Right kidney (tissue), 9 donors: ENCODE measurements around the gene TECRL.

Experiments used
- DNase-seq: peaks from one replicate; pipeline ENCODE4 v3.0.0-alpha.2; 2016
- long read RNA-seq, 8 donors: transcript quantifications; one replicate each; lab custom pipeline, GENCODE V29; 2026

TECRL gene, protein sequence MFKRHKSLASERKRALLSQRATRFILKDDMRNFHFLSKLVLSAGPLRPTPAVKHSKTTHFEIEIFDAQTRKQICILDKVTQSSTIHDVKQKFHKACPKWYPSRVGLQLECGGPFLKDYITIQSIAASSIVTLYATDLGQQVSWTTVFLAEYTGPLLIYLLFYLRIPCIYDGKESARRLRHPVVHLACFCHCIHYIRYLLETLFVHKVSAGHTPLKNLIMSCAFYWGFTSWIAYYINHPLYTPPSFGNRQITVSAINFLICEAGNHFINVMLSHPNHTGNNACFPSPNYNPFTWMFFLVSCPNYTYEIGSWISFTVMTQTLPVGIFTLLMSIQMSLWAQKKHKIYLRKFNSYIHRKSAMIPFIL
- long read RNA-seq, donor 1, result 0 reads
- long read RNA-seq, donor 2, result 0 reads
- long read RNA-seq, donor 3, result 0 reads
- long read RNA-seq, donor 4, result 0 reads
- long read RNA-seq, donor 5, result 0 reads
- long read RNA-seq, donor 6, result 0 reads
- long read RNA-seq, donor 7, result 0 reads
- long read RNA-seq, donor 8, result 0 reads

DNA sequence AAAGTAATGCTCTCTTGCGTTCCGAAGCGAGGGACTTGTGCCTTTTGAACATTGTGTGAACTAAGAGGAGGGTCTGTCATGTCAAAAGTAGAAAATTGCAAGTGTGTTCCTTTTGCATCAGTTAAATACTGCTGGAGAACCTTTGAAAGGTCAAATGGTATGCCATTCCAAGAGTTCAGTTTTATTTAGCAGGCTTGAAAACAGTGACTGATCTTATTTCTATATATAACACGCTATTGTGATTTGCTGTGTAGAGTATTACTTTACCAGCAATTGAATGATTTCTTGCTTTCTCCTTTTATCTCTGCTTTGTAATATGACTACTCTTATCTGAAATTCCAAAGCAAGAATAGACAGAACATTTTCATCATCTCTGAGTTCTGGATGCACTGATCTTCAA is at the start of gene TECRL:
Gene TECRL, minus strand, starts transcription at position 151 of the 400 bp plus-strand sequence. Its CDS starts 99 bp downstream, at position 52.
- no peak for DNase-seq

GRCh38 chr4:64432674-64433073 is 23.4 kb upstream of the TECRL start:
- DNase-seq, result no peak

GRCh38 chr4:64430933-64431332 is 21.7 kb upstream of the TECRL start:
- no peak for DNase-seq

DNA sequence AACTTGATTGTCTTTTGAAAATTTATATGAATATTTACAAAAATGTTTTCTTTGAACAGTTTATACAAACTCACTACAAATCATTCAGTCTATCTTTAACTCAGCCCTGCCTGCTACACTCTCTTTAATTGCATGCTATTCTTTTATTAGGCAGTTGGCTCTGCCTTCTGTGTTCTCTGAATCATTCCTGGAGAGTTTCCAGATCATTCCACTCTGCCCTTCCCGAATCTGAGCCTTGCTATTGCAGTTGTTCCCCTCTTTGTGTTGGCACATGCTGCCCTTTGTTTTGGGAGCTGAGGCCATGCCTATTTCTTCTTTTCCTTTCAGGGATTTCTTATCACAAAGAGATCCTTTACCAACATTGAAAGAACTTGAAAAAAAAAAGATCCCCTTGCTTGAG is 8.7 kb upstream of the TECRL start:
- DNase-seq, result no peak

DNA sequence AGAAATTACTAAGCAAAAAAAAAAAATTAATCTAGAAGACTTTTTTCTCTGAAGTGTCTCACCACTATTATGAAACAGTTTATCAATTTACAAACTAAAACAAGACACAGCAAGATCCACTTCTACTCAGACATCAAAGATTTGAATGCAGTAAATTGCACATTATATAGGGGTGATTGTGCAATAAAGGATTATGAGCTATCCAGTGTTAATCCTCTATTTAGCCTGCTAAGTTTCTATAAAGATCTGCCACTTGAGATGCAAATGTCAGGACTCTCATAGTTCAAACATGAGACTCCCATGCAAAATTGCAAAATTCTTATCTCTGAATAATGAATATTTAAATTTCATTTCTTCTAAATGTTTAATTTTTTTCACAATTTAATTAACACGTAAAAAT is 2.2 kb downstream of the TECRL start:
- no peak for DNase-seq

GRCh38 chr4:64405761-64406160 is 3.5 kb downstream of the TECRL start:
- no peak for DNase-seq

- no peak for DNase-seq
Measured at GRCh38 chr4:64402684-64403083, 6.6 kb downstream of the TECRL start.

DNA sequence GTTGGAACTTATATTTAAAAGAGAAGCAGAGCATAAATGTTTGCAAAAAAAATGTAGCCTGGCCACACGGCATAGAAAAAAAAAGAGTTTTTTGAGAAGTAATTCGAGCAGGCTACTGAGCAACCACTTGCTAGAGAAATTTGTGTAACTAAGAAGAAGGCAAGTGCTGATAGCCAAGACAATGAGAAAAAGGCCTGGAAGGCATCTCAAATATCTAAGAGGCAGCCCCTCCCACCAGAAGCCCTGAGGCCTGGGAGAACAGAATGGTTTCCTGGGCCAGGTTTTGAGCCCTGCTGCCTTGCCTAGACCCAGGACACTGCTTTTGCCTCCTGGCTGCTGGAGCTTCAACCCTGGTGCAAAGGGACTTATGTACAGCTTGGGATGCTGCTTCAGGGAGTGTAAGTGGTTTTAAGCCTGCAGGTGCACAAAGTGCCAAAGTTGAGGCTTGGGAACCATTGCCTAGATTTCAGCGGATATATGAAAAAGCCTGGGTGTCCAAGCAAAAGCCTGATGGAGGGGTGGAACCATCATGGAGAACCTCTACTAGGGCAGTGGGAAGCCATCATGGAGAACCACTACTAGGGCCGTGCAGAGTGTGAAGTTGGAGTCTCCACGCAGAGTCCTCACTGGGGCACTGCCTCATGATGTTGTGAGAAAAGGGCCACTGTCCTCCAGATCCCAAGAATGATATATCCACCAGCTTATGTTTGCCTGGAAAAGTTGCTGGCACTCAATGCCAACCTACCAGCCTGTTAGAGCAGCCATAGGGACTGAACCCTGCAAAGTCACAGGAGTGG is 9.7 kb downstream of the TECRL start:
- DNase-seq, result no peak

- no peak for DNase-seq
Measured at GRCh38 chr4:64394469-64394868, 14.8 kb downstream of the TECRL start.

- DNase-seq, result no peak
Measured at GRCh38 chr4:64388252-64388651, 21.0 kb downstream of the TECRL start.

- DNase-seq, result no peak
Measured at GRCh38 chr4:64385220-64385619, 24.0 kb downstream of the TECRL start.

GRCh38 chr4:64384237-64385203 is 24.7 kb downstream of the TECRL start:
- no peak for DNase-seq

GRCh38 chr4:64368741-64369140 is 40.5 kb downstream of the TECRL start:
- no peak for DNase-seq

DNA sequence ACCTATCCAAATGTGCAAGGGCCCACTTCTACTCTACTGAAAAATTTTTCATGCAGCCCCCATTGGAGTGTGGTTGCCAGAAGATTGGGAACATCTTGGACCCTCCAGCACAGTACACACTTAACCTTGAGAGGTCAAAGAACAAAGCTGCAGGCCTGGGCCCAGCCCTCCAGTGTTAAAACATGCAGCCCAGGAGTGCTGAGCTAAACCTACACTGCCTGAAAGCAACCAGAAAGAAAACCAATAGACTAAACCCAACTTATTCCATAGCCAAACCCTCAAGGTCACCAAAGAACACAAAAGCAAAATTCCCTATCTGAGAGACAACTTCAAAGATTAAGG is 47.9 kb downstream of the TECRL start:
- no peak for DNase-seq

DNA sequence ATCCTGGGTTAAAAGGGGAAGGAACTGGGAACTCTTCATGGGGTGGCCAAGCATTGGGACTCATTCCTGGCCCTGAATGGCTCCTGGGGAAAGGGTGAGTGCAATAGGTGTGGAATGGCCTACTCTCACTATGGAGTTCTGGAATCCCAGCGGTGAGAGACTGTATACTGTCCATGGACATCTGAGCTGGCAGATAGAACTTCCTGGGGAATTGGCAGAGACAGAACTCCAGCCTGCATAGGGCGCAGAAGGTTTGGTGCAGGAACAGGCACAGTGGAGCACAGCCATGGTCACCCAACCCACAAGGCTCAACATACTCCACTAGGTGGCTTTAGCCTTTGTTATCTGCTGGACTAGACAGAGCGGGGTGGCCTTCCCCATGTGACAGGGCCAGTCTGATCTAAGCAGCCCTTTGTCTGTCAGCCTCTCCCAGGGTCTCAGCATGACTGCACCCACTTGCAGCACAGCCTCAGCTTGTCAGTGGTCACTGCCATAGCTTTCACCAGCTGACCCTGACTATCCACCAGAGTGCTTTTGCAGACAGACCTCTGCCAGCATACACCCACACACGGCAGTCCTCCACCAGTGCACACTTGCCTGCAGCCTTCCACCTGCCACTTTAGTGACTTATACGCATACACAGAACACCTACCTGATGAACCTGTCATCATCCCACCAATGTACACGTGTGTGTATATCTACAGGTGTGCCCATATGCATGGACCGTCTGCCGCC is 48.4 kb downstream of the TECRL start:
- no peak for DNase-seq

DNA sequence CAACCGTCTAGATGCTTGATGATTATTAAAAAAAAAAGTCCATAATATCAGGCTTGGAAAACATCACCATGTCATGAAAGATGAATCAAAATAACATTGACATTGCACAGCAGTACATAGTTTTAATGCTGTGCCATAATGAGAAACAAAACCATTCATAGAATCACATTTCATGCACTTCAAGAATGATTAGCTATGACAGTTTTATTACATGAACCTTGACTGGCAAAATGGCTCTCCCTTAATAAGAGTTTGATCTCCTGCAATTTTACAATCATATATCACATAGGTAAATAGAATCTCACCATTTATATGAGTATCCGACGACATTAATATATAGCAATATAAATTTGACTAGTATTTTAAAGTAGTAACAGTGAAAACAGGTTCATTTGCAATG is 49.8 kb downstream of the TECRL start:
- DNase-seq, result no peak

DNA sequence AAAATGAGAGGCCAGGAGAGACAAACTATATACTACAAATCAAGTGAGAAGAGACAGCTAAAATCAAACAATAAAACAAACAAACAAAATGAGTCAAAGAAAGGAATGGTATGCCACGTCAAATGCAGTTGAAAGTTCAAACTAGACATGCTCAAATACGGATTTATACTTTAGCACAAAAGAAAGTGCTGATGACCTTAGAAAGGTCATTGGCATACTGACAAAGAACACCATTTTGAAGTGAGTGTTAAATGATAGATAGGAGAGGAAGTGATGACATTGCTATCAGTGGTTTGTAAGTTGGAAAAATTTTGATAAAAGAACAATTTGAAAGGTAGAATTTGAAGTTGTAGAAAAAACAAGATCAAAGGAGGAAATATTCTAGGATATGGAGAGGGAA is 55.3 kb downstream of the TECRL start:
- DNase-seq, result no peak

DNA sequence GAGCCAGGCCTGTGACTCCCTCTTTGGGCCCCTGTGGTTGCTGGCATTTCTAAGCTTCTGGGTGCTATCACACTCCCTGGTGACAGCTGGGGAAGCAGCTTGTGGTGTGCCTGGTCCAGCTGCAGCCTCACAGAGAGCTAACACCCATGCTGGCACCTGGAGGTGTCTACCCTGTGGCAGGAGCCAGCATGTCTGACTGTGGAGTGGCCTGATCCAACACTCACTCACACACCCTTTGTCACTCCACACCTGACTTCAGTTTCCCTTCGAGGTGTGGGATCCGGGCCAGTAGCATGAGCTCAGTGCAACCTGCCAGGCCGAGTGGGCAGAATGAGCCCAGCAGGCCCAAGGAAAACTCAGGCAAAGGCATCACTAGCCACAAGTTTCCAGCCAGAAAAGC is 67.5 kb downstream of the TECRL start:
- no peak for DNase-seq

- DNase-seq, result no peak
Measured at GRCh38 chr4:64340218-64341110, 68.8 kb downstream of the TECRL start.

DNA sequence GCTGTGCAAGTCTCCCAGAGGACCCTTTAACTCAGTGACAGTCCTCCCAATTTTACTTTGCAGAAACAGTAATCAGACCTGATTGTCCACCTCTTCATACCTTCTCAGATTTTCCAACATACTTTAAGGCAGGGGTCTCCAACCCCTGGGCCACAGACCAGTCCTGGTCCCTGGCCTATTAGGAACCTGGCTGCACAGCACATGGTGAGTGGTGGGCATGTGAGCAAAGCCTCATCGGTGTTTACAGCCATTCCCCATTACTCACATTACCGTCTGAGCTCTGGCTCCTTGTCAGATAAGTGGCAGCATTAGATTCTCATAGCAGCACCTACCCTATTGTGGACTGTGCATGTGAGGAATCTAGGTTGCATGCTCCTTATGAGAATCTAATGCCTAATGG is 74.3 kb downstream of the TECRL start:
- DNase-seq, result no peak

GRCh38 chr4:64330143-64330542 is 79.1 kb downstream of the TECRL start:
- DNase-seq, result no peak
